GM12872 (cell line): ENCODE measurements around the gene MYH9.
A peak's percentile ranks its signal among the peaks of the same experiment; 100 is the strongest.

ENCODE experiments used
- CTCF ChIP-seq: IDR thresholded peaks from 3 replicates; pipeline ENCODE4 v1.5.1; 2011; ENCODE audit warnings: low read depth, mild to moderate bottlenecking, low read length, moderate library complexity; ENCODE audit not compliant: insufficient read depth

The MYH9 gene

GRCh38 chr22:36301384-36301828 is 86.4 kb downstream of the MYH9 start:
- peak; percentile 96 for TF ChIP-seq CTCF

- TF ChIP-seq CTCF = no peak
Measured at GRCh38 chr22:36300396-36301212, 87.2 kb downstream of the MYH9 start.

GRCh38 chr22:36299911-36300310 is 87.9 kb downstream of the MYH9 start:
- TF ChIP-seq CTCF = no peak

- TF ChIP-seq CTCF = no peak
Measured at GRCh38 chr22:36299295-36299694, 88.5 kb downstream of the MYH9 start.

GRCh38 chr22:36298601-36299000 is 89.2 kb downstream of the MYH9 start:
- TF ChIP-seq CTCF = no peak

GRCh38 chr22:36298118-36298517 is 89.6 kb downstream of the MYH9 start:
- TF ChIP-seq CTCF = no peak

GRCh38 chr22:36297568-36297967 is 90.2 kb downstream of the MYH9 start:
- no peak for TF ChIP-seq CTCF

GRCh38 chr22:36296690-36297089 is 91.1 kb downstream of the MYH9 start:
- TF ChIP-seq CTCF = no peak
